HG03469 (cell line): ENCODE measurements around the gene PHACTR3.

Source experiments
- ATAC-seq: cut with Tn5 transposase; IDR thresholded peaks from one replicate; pipeline ENCODE4 v1.9.1; 2021; ENCODE audit warnings: mild to moderate bottlenecking, moderate library complexity, moderate number of reproducible peaks; ENCODE audit not compliant: unreplicated experiment

The PHACTR3 gene

GRCh38 chr20:59772931-59773913 is 168.9 kb downstream of the PHACTR3 start:
- ATAC-seq, result no peak

GRCh38 chr20:59774204-59774641 is 169.9 kb downstream of the PHACTR3 start:
- ATAC-seq, result no peak

- ATAC-seq, result no peak
These were observed 170.8 kb downstream of the PHACTR3 start for GRCh38 chr20:59774921-59775686.

GRCh38 chr20:59775687-59776055 is 171.3 kb downstream of the PHACTR3 start:
- ATAC-seq, result no peak

- no peak for ATAC-seq
These were observed 171.8 kb downstream of the PHACTR3 start for GRCh38 chr20:59776059-59776603.

GRCh38 chr20:59776626-59777330 is 172.4 kb downstream of the PHACTR3 start:
- ATAC-seq, result no peak

GRCh38 chr20:59777331-59777725 is 173.0 kb downstream of the PHACTR3 start:
- ATAC-seq, result no peak

GRCh38 chr20:59777814-59778575 is 173.7 kb downstream of the PHACTR3 start:
- ATAC-seq, result no peak

- no peak for ATAC-seq
These were observed 174.4 kb downstream of the PHACTR3 start for GRCh38 chr20:59778615-59779200.

- no peak for ATAC-seq
These were observed 175.5 kb downstream of the PHACTR3 start for GRCh38 chr20:59779656-59780380.

- ATAC-seq, result no peak
These were observed 176.3 kb downstream of the PHACTR3 start for GRCh38 chr20:59780494-59781185.

- ATAC-seq, result no peak
These were observed 176.9 kb downstream of the PHACTR3 start for GRCh38 chr20:59781226-59781625.

GRCh38 chr20:59782986-59783640 is 178.8 kb downstream of the PHACTR3 start:
- ATAC-seq, result no peak

- no peak for ATAC-seq
These were observed 179.3 kb downstream of the PHACTR3 start for GRCh38 chr20:59783641-59784010.

GRCh38 chr20:59784365-59784764 is 180.0 kb downstream of the PHACTR3 start:
- ATAC-seq, result no peak

- ATAC-seq, result no peak
These were observed 180.7 kb downstream of the PHACTR3 start for GRCh38 chr20:59784791-59785668.

GRCh38 chr20:59785669-59785959 is 181.3 kb downstream of the PHACTR3 start:
- ATAC-seq, result no peak
